Neural progenitor cell (in vitro differentiated cells): Measurements from ENCODE around the gene FIBP. TPM values are rescaled to one million over a fixed set of nuclear protein-coding genes. Genes with fewer than 3 reads are reported as not detected.

Source experiments
- DNase-seq: peaks from one replicate; pipeline ENCODE4 v3.0.0-alpha.2; 2016; ENCODE audit warnings: low spot score
- H2AFZ ChIP-seq: fragments of 200-600 bp; sonication (generic); replicated peaks from 2 replicates; pipeline ENCODE4 v1.6.1; 2016; ENCODE audit warnings: antibody characterized with exemption
- H3F3A ChIP-seq: fragments of 200-600 bp; sonication (generic); 2 replicates; pipeline ENCODE4 v1.6.1; 2016; ENCODE audit warnings: antibody characterized with exemption, low read depth
- H3K27ac ChIP-seq: fragments of 200-600 bp; sonication (generic); 2 replicates; pipeline ENCODE4 v1.5.1; 2016; ENCODE audit warnings: mild to moderate bottlenecking
- H3K27me3 ChIP-seq: fragments of 200-600 bp; sonication (generic); 2 replicates; pipeline ENCODE4 v1.6.1; 2016; ENCODE audit warnings: mild to moderate bottlenecking, moderate library complexity
- H3K36me3 ChIP-seq: fragments of 200-600 bp; sonication (generic); 2 replicates; pipeline ENCODE4 v1.5.1; 2016
- H3K4me1 ChIP-seq: fragments of 200-600 bp; sonication (generic); 2 replicates; pipeline ENCODE4 v1.6.1; 2016; ENCODE audit warnings: mixed run types
- H3K4me2 ChIP-seq: fragments of 200-600 bp; sonication (generic); 2 replicates; pipeline ENCODE4 v1.6.1; 2016
- H3K4me3 ChIP-seq: fragments of 200-600 bp; sonication (generic); 2 replicates; pipeline ENCODE4 v1.5.1; 2016
- H3K79me2 ChIP-seq: fragments of 200-600 bp; sonication (generic); 2 replicates; pipeline ENCODE4 v1.6.1; 2016; ENCODE audit warnings: low read depth
- H3K9ac ChIP-seq: fragments of 200-600 bp; sonication (generic); 2 replicates; pipeline ENCODE4 v1.6.1; 2016
- H3K9me3 ChIP-seq: fragments of 200-600 bp; sonication (generic); 2 replicates; pipeline ENCODE4 v1.5.1; 2016; ENCODE audit warnings: low read depth
- H4K20me1 ChIP-seq: fragments of 200-600 bp; sonication (generic); 2 replicates; pipeline ENCODE4 v1.6.1; 2016; ENCODE audit warnings: low read depth
- H3K27ac Mint-ChIP-seq: 3 replicates; pipeline ENCODE4 v1.8.0; 2021; ENCODE audit warnings: mixed read lengths
- H3K27me3 Mint-ChIP-seq: 2 replicates; pipeline ENCODE4 v1.8.0; 2022; ENCODE audit warnings: low read depth, mild to moderate bottlenecking, inconsistent platforms, moderate library complexity, mixed read lengths; ENCODE audit not compliant: insufficient read depth
- H3K36me3 Mint-ChIP-seq: 3 replicates; pipeline ENCODE4 v1.8.0; 2021; ENCODE audit warnings: mixed read lengths
- H3K4me1 Mint-ChIP-seq: 3 replicates; pipeline ENCODE4 v1.8.0; 2021; ENCODE audit warnings: mixed read lengths
- H3K4me3 Mint-ChIP-seq: 3 replicates; pipeline ENCODE4 v1.8.0; 2021; ENCODE audit warnings: mild to moderate bottlenecking, moderate library complexity, mixed read lengths
- H3K9me3 Mint-ChIP-seq: 3 replicates; pipeline ENCODE4 v1.8.0; 2020; ENCODE audit warnings: mixed read lengths
- CTCF ChIP-seq: fragments of 200-600 bp; sonication (generic); IDR thresholded peaks from 2 replicates; pipeline ENCODE4 v1.5.1; 2017; ENCODE audit warnings: antibody characterized with exemption, mild to moderate bottlenecking
- EZH2 ChIP-seq: fragments of 200-600 bp; sonication (generic); IDR thresholded peaks from 2 replicates; pipeline ENCODE4 v1.6.1; 2017; ENCODE audit warnings: antibody characterized with exemption, mild to moderate bottlenecking, moderate library complexity
- EZH2phosphoT487 ChIP-seq: fragments of 200-600 bp; sonication (generic); IDR thresholded peaks from 2 replicates; pipeline ENCODE4 v1.6.1; 2017; ENCODE audit warnings: antibody characterized with exemption
- total RNA-seq: library from RNA; depleted of rRNA; stranded (reverse); fragments of >200 nt; gene quantifications from 2 replicates; pipeline ENCODE4 v1.2.3, GENCODE V29; 2015; ENCODE audit warnings: low replicate concordance

Gene FIBP
- total RNA-seq, 1 donor from 2014 or later, result 92.1 TPM

- Histone ChIP-seq H3K4me1 (peaks cover 19% of the 10 kb centered on the region), H2AFZ (no peak overlapping the region), H3K4me2 (peak overlapping the region; percentile 98), H3K36me3 (peaks cover 4% of the 10 kb centered on the region), H3K27me3 (peaks cover 18% of the 10 kb centered on the region), H3K9ac (peak overlapping the region; percentile 58), H4K20me1 (peaks cover 17% of the 10 kb centered on the region), H3K79me2 (peaks cover 29% of the 10 kb centered on the region), H3K4me3 (peak overlapping the region; percentile 66), H3K27ac (no peak overlapping the region), H3K9me3 (no peaks in the 10 kb centered on the region), H3F3A (peaks cover 43% of the 10 kb centered on the region)
- no peak for DNase-seq
- H3K36me3 Mint-ChIP-seq, result peaks cover 25% of the 10 kb centered on the region
- TF ChIP-seq CTCF (no peak), EZH2 (no peak), EZH2phosphoT487 (no peak)
- H3K9me3 Mint-ChIP-seq, result no peaks in the 10 kb centered on the region
- peaks cover 2% of the 10 kb centered on the region for H3K27me3 Mint-ChIP-seq
- H3K4me1 Mint-ChIP-seq, result peaks cover 44% of the 10 kb centered on the region
- no peak overlapping the region for H3K27ac Mint-ChIP-seq
- peak overlapping the region; percentile 98 for H3K4me3 Mint-ChIP-seq
Observed at GRCh38 chr11:65886826-65887722, 1.2 kb downstream of the FIBP start.

GRCh38 chr11:65885808-65886536 is 2.3 kb downstream of the FIBP start:
- H3K9me3 Mint-ChIP-seq, result no peaks in the 10 kb centered on the region
- H3K27me3 Mint-ChIP-seq, result no peaks in the 10 kb centered on the region
- no peak for DNase-seq
- Histone ChIP-seq H3K9ac (no peak overlapping the region), H3F3A (peaks cover 41% of the 10 kb centered on the region), H3K79me2 (peaks cover 18% of the 10 kb centered on the region), H3K27ac (no peak overlapping the region), H4K20me1 (peaks cover 14% of the 10 kb centered on the region), H3K36me3 (peaks cover 4% of the 10 kb centered on the region), H3K27me3 (peaks cover 18% of the 10 kb centered on the region), H3K4me2 (no peak overlapping the region), H2AFZ (no peak overlapping the region), H3K4me3 (no peak overlapping the region), H3K9me3 (no peaks in the 10 kb centered on the region), H3K4me1 (peaks cover 14% of the 10 kb centered on the region)
- no peak overlapping the region for H3K27ac Mint-ChIP-seq
- peaks cover 41% of the 10 kb centered on the region for H3K4me1 Mint-ChIP-seq
- H3K4me3 Mint-ChIP-seq, result peak overlapping the region; percentile 98
- H3K36me3 Mint-ChIP-seq, result peaks cover 25% of the 10 kb centered on the region
- no peak for TF ChIP-seq CTCF
- no peak for TF ChIP-seq EZH2
- TF ChIP-seq EZH2phosphoT487, result no peak

GRCh38 chr11:65885231-65885630 is 3.0 kb downstream of the FIBP start:
- TF ChIP-seq EZH2, result no peak
- no peak for TF ChIP-seq EZH2phosphoT487
- TF ChIP-seq CTCF, result no peak
- H3K36me3 Mint-ChIP-seq, result peaks cover 25% of the 10 kb centered on the region
- Histone ChIP-seq H3F3A (peaks cover 41% of the 10 kb centered on the region), H3K9ac (no peak overlapping the region), H2AFZ (no peak overlapping the region), H3K27ac (no peak overlapping the region), H3K4me3 (no peak overlapping the region), H3K36me3 (peaks cover 4% of the 10 kb centered on the region), H4K20me1 (peaks cover 14% of the 10 kb centered on the region), H3K4me2 (no peak overlapping the region), H3K27me3 (peaks cover 16% of the 10 kb centered on the region), H3K79me2 (peaks cover 17% of the 10 kb centered on the region), H3K9me3 (no peaks in the 10 kb centered on the region), H3K4me1 (peaks cover 14% of the 10 kb centered on the region)
- H3K4me3 Mint-ChIP-seq, result no peak overlapping the region
- H3K27ac Mint-ChIP-seq, result no peak overlapping the region
- peaks cover 3% of the 10 kb centered on the region for H3K27me3 Mint-ChIP-seq
- H3K9me3 Mint-ChIP-seq, result no peaks in the 10 kb centered on the region
- H3K4me1 Mint-ChIP-seq, result peaks cover 40% of the 10 kb centered on the region
- no peak for DNase-seq
